Keratinocyte (primary cell): ENCODE results near the gene CHID1. TPM values are rescaled to one million over a fixed set of nuclear protein-coding genes. Genes with fewer than 3 reads are reported as not detected.

Experiments used
- DNase-seq: peaks from one replicate; pipeline ENCODE4 v3.0.0-alpha.2; 2011; ENCODE audit warnings: low read depth, missing footprints, low spot score
- FAIRE-seq: peaks from 2 replicates; lab custom pipeline; 2011; peaks lifted over from hg19 to GRCh38; lab: Jason Lieb, UNC
- H2AFZ ChIP-seq: 2 replicates; pipeline ENCODE4 v1.6.0; 2012; ENCODE audit warnings: low read length, control low read depth, inconsistent platforms; ENCODE audit not compliant: control insufficient read depth
- H3K27ac ChIP-seq: 2 replicates; pipeline ENCODE4 v1.5.1; 2011; ENCODE audit warnings: low read length; ENCODE audit not compliant: control insufficient read depth, insufficient read depth
- H3K27me3 ChIP-seq: 3 replicates; pipeline ENCODE4 v1.6.0; 2011; ENCODE audit warnings: low read length; ENCODE audit not compliant: control insufficient read depth, insufficient read depth; ENCODE audit errors: extremely low read depth
- H3K36me3 ChIP-seq, 2 experiments: 2 replicates in 1 of 2; 3 replicates in 1 of 2; pipeline ENCODE4 v1.5.1; 2011; ENCODE audit warnings: low read length in 2 of 2, mild to moderate bottlenecking in 1 of 2; ENCODE audit not compliant: control insufficient read depth in 2 of 2, insufficient read depth in 2 of 2; ENCODE audit errors: extremely low read depth in 1 of 2
- H3K4me1 ChIP-seq: 3 replicates; pipeline ENCODE4 v1.5.1; 2011; ENCODE audit warnings: low read length; ENCODE audit not compliant: control insufficient read depth, insufficient read depth; ENCODE audit errors: extremely low read depth
- H3K4me2 ChIP-seq: 3 replicates; pipeline ENCODE4 v1.6.0; 2011; ENCODE audit warnings: low read depth, low read length; ENCODE audit not compliant: control insufficient read depth, insufficient read depth; ENCODE audit errors: extremely low read depth
- H3K4me3 ChIP-seq, 3 experiments: fragments of 200-600 bp in 1 of 3; sonication (generic) in 1 of 3; 2 replicates in 2 of 3; 3 replicates in 1 of 3; pipeline ENCODE4 v1.5.1; 2011 to 2016; ENCODE audit warnings: low read length in 3 of 3, mild to moderate bottlenecking in 3 of 3, control low read depth in 2 of 3, inconsistent platforms in 1 of 3, low read depth in 1 of 3, mixed read lengths in 1 of 3, mixed run types in 1 of 3, moderate library complexity in 1 of 3; ENCODE audit not compliant: control insufficient read depth in 2 of 3, insufficient read depth in 2 of 3; ENCODE audit errors: extremely low read depth in 1 of 3
- H3K79me2 ChIP-seq: 2 replicates; pipeline ENCODE4 v1.6.0; 2012; ENCODE audit warnings: low read length; ENCODE audit not compliant: control insufficient read depth, insufficient read depth
- H3K9ac ChIP-seq: 3 replicates; pipeline ENCODE4 v1.6.0; 2011; ENCODE audit warnings: low read length; ENCODE audit not compliant: control insufficient read depth, insufficient read depth; ENCODE audit errors: extremely low read depth
- H3K9me1 ChIP-seq: 3 replicates; pipeline ENCODE4 v1.6.0; 2011; ENCODE audit warnings: low read length; ENCODE audit not compliant: control insufficient read depth, insufficient read depth; ENCODE audit errors: extremely low read depth
- H3K9me3 ChIP-seq: 2 replicates; pipeline ENCODE4 v1.5.1; 2012; ENCODE audit warnings: low read depth, low read length; ENCODE audit not compliant: control insufficient read depth
- H4K20me1 ChIP-seq: 3 replicates; pipeline ENCODE4 v1.6.0; 2011; ENCODE audit warnings: low read length; ENCODE audit not compliant: control insufficient read depth, insufficient read depth; ENCODE audit errors: extremely low read depth
- EZH2 ChIP-seq: IDR thresholded peaks from one replicate; pipeline ENCODE4 v1.6.1; 2012; ENCODE audit warnings: inconsistent platforms, mild to moderate bottlenecking, low read length, moderate library complexity
- dilution Hi-C: fragments of 300-500 bp; cut with MboI; formaldehyde crosslinking; loops from one replicate; pipeline ENCODE4 v1.7.0; 2020; ENCODE audit warnings: low sequenced_read_pairs; ENCODE audit not compliant: extremely low pct_ligation_motif_present
- polyA plus RNA-seq, 5 experiments: library from polyadenylated mRNA; depleted of rRNA in 3 of 5; stranded (reverse) in 3 of 5; stranded (forward) in 1 of 5; unstranded in 1 of 5; fragments of >200 nt; gene quantifications; 1 replicate in 1 of 5; 2 replicates in 3 of 5; 3 replicates in 1 of 5; pipeline versions ENCODE4 v1.2.1 to v1.2.3, GENCODE V29; 2011 to 2012; ENCODE audit warnings: missing spikeins in 2 of 5, low read depth in 1 of 5, low replicate concordance in 1 of 5
- TF ChIP-seq, protein P1 (sequence below), 3 experiments: IDR thresholded peaks in 1 of 3; conservative IDR thresholded peaks in 1 of 3; optimal IDR thresholded peaks in 1 of 3; 2 replicates in 2 of 3; 3 replicates in 1 of 3; pipeline versions ENCODE3 to v1.5.1; 2011; ENCODE audit warnings: low read length in 3 of 3, mild to moderate bottlenecking in 3 of 3, moderate library complexity in 2 of 3, control low read depth in 1 of 3, inconsistent platforms in 1 of 3; ENCODE audit not compliant: insufficient read depth in 2 of 3; ENCODE audit errors: extremely low read depth in 1 of 3

The CHID1 gene
- polyA plus RNA-seq, 1 donor (not counting 4 experiments of a cell fraction or from before 2014, with no cell fraction given): 23.0 TPM

DNA sequence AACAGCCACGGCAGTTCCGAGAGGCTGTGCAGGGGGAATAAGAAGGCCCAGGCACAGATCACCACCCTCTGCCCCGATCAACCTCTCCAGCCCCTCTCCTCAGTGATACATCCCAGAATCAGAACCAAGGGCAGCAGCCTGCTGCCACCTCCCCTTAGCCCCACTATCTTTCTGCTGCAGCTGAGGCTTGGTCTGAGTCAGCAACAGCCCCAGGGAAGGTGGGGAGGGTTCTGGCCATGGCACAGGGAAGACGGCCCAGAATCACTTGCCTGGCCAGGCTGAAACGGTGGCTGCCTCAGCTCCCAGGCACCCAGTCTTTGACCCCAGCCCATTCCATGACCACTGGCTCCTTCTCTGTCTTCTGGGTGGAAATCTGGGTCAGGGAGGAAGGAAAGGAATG lies 2.3 kb downstream of the CHID1 start:
- H3K4me3 ChIP-seq: no peak overlapping the region
- H3K36me3 ChIP-seq: peaks cover 2 to 3% of the 10 kb centered on the region in 2 experiments
- H2AFZ ChIP-seq: no peak overlapping the region
- no peak overlapping the region for H3K9ac ChIP-seq
- H3K27me3 ChIP-seq: no peaks in the 10 kb centered on the region
- dilution Hi-C loops: no loop called here
- peaks cover 12% of the 10 kb centered on the region for H3K4me1 ChIP-seq
- H3K27ac ChIP-seq: no peak overlapping the region
- no peak overlapping the region for H3K4me2 ChIP-seq
- DNase-seq: no peak
- TF ChIP-seq EZH2: no peak
- TF ChIP-seq, protein P1, sequence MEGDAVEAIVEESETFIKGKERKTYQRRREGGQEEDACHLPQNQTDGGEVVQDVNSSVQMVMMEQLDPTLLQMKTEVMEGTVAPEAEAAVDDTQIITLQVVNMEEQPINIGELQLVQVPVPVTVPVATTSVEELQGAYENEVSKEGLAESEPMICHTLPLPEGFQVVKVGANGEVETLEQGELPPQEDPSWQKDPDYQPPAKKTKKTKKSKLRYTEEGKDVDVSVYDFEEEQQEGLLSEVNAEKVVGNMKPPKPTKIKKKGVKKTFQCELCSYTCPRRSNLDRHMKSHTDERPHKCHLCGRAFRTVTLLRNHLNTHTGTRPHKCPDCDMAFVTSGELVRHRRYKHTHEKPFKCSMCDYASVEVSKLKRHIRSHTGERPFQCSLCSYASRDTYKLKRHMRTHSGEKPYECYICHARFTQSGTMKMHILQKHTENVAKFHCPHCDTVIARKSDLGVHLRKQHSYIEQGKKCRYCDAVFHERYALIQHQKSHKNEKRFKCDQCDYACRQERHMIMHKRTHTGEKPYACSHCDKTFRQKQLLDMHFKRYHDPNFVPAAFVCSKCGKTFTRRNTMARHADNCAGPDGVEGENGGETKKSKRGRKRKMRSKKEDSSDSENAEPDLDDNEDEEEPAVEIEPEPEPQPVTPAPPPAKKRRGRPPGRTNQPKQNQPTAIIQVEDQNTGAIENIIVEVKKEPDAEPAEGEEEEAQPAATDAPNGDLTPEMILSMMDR (optimal IDR thresholded peaks at IDR 0.05 in 1 of 3, IDR thresholded peaks at IDR 0.05 in 1 of 3, conservative IDR thresholded peaks at IDR 0.05 in 1 of 3; ENCODE audit: extremely low read depth in 1 of 3, insufficient read depth in 2 of 3, low read length in 3 of 3): no peak
- peaks cover 24% of the 10 kb centered on the region for H3K79me2 ChIP-seq
- no peaks in the 10 kb centered on the region for H3K9me3 ChIP-seq
- H3K9me1 ChIP-seq: no peaks in the 10 kb centered on the region
- no peaks in the 10 kb centered on the region for H4K20me1 ChIP-seq
- FAIRE-seq: no peak

DNA sequence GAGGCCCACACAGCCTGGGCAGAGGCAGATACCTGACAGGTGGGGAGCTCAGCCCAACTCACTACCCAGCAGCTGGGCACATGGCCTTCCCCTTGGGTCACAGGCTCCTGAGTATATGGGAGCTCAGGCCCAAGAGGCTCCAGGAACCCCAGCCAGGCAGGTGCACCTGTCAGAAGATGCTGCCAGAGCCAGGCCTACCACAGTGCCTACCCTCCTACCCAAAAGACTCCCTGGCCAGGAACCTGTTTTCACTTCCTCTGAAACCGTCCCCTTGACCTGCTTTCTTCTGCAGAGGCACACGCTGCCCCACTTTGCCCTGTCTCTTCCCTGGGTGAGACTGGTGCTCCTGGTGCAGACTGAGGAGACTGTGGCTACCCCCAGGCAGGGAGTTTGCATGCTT lies 2.9 kb downstream of the CHID1 start:
- Histone ChIP-seq H4K20me1 (no peaks in the 10 kb centered on the region), H3K9me3 (no peaks in the 10 kb centered on the region), H3K9me1 (no peaks in the 10 kb centered on the region), H3K4me1 (peaks cover 12% of the 10 kb centered on the region), H3K36me3 (peaks cover 6 to 8% of the 10 kb centered on the region in 2 experiments), H3K79me2 (peaks cover 24% of the 10 kb centered on the region), H3K9ac (no peak overlapping the region), H3K27ac (no peak overlapping the region), H2AFZ (no peak overlapping the region), H3K4me3 (no peak overlapping the region), H3K4me2 (no peak overlapping the region), H3K27me3 (no peaks in the 10 kb centered on the region)
- no peak for FAIRE-seq
- no peak for TF ChIP-seq EZH2
- TF ChIP-seq, protein P1 (optimal IDR thresholded peaks at IDR 0.05 in 1 of 3, IDR thresholded peaks at IDR 0.05 in 1 of 3, conservative IDR thresholded peaks at IDR 0.05 in 1 of 3; ENCODE audit: extremely low read depth in 1 of 3, insufficient read depth in 2 of 3, low read length in 3 of 3): no peak
- dilution Hi-C loops: no loop called here
- no peak for DNase-seq
